GM23338 (cell line): ENCODE data around the gene NPVF. TPM values are rescaled to one million over a fixed set of nuclear protein-coding genes. Genes with fewer than 3 reads are reported as not detected.
A peak's percentile ranks its signal among the peaks of the same experiment; 100 is the strongest.

Experiments
- ATAC-seq: fragments of 200-7000 bp; cut with Tn5 transposase; 3 replicates; pipeline ENCODE4 v1.9.1; 2020
- DNase-seq: peaks from one replicate; pipeline ENCODE4 v3.0.0-alpha.2; 2015; ENCODE audit warnings: low spot score
- H2AFZ ChIP-seq: fragments of 200-600 bp; sonication (generic); 2 replicates; pipeline ENCODE4 v1.8.0; 2016; ENCODE audit warnings: antibody characterized with exemption, mild to moderate bottlenecking, moderate library complexity
- H3F3A ChIP-seq: fragments of 200-600 bp; sonication (generic); replicated peaks from 2 replicates; pipeline ENCODE4 v1.8.0; 2017; ENCODE audit warnings: antibody characterized with exemption, mixed run types, low read depth
- H3K27ac ChIP-seq: fragments of 200-600 bp; sonication (generic); 2 replicates; pipeline ENCODE4 v1.6.1; 2016; ENCODE audit warnings: low read depth
- H3K27me3 ChIP-seq: fragments of 200-600 bp; sonication (generic); 2 replicates; pipeline ENCODE4 v1.8.0; 2016; ENCODE audit warnings: mild to moderate bottlenecking, mixed run types, moderate library complexity; ENCODE audit not compliant: insufficient read depth
- H3K36me3 ChIP-seq: fragments of 200-600 bp; sonication (generic); 2 replicates; pipeline ENCODE4 v1.8.0; 2016; ENCODE audit warnings: mild to moderate bottlenecking; ENCODE audit not compliant: insufficient read depth
- H3K4me1 ChIP-seq: fragments of 200-600 bp; sonication (generic); 2 replicates; pipeline ENCODE4 v1.8.0; 2016; ENCODE audit warnings: mild to moderate bottlenecking, moderate library complexity; ENCODE audit not compliant: insufficient read depth
- H3K4me2 ChIP-seq: fragments of 200-600 bp; sonication (generic); 2 replicates; pipeline ENCODE4 v1.7.1; 2017; ENCODE audit warnings: mixed run types
- H3K4me3 ChIP-seq: fragments of 200-600 bp; sonication (generic); 2 replicates; pipeline ENCODE4 v1.6.1; 2016; ENCODE audit warnings: mixed run types
- H3K79me2 ChIP-seq: fragments of 200-600 bp; sonication (generic); replicated peaks from 2 replicates; pipeline ENCODE4 v1.8.0; 2017; ENCODE audit warnings: mild to moderate bottlenecking; ENCODE audit not compliant: insufficient read depth
- H3K9me2 ChIP-seq: fragments of 200-600 bp; sonication (generic); 2 replicates; pipeline ENCODE4 v1.8.0; 2017; ENCODE audit not compliant: insufficient read depth
- H4K20me1 ChIP-seq: fragments of 200-600 bp; sonication (generic); replicated peaks from 2 replicates; pipeline ENCODE4 v1.8.0; 2017; ENCODE audit warnings: mild to moderate bottlenecking; ENCODE audit not compliant: insufficient read depth
- H3K27ac Mint-ChIP-seq: 2 replicates; pipeline ENCODE4 v1.8.0; 2020; ENCODE audit warnings: inconsistent platforms, mild to moderate bottlenecking, moderate library complexity, mixed read lengths
- H3K27me3 Mint-ChIP-seq: 3 replicates; pipeline ENCODE4 v1.8.0; 2022; ENCODE audit warnings: low read depth, mild to moderate bottlenecking, moderate library complexity, mixed read lengths, inconsistent platforms; ENCODE audit not compliant: insufficient read depth, poor library complexity
- H3K36me3 Mint-ChIP-seq: 3 replicates; pipeline ENCODE4 v1.8.0; 2021; ENCODE audit warnings: low read depth, mild to moderate bottlenecking, inconsistent platforms, moderate library complexity, mixed read lengths
- H3K4me1 Mint-ChIP-seq: 3 replicates; pipeline ENCODE4 v1.8.0; 2020; ENCODE audit warnings: mild to moderate bottlenecking, inconsistent platforms, mixed read lengths
- H3K4me3 Mint-ChIP-seq: 3 replicates; pipeline ENCODE4 v1.8.0; 2021; ENCODE audit warnings: moderate library complexity, mild to moderate bottlenecking, inconsistent platforms, mixed read lengths
- H3K9me3 Mint-ChIP-seq: 3 replicates; pipeline ENCODE4 v1.8.0; 2020; ENCODE audit warnings: moderate library complexity, mild to moderate bottlenecking, inconsistent platforms, mixed read lengths
- CREB1 ChIP-seq: fragments of 250-450 bp; sonication (Bioruptor Pico); IDR thresholded peaks from 2 replicates; pipeline ENCODE4 v1.5.0; 2020; ENCODE audit warnings: low read depth, mild to moderate bottlenecking, moderate library complexity
- CTCF ChIP-seq, 2 experiments: fragments of 200-600 bp in 1 of 2; sonication (generic) in 1 of 2; conservative IDR thresholded peaks; 2 replicates each; pipeline versions ENCODE4 v1.5.1 to v1.6.1; 2016 to 2017; ENCODE audit warnings: antibody characterized with exemption in 2 of 2, low read depth in 2 of 2, mild to moderate bottlenecking in 2 of 2, moderate library complexity in 1 of 2
- ETS1 ChIP-seq: IDR thresholded peaks from 2 replicates; pipeline ENCODE4 v1.6.1; 2016; ENCODE audit warnings: antibody characterized with exemption
- EZH2 ChIP-seq: fragments of 200-600 bp; sonication (generic); IDR thresholded peaks from one replicate; pipeline ENCODE4 v1.8.0; 2017; ENCODE audit warnings: antibody characterized with exemption, mild to moderate bottlenecking, low read depth; ENCODE audit not compliant: unreplicated experiment
- EZH2phosphoT487 ChIP-seq: fragments of 200-600 bp; sonication (generic); IDR thresholded peaks from one replicate; pipeline ENCODE4 v1.8.1; 2018; ENCODE audit warnings: antibody characterized with exemption; ENCODE audit not compliant: unreplicated experiment
- JUNB ChIP-seq: IDR thresholded peaks from one replicate; pipeline ENCODE4 v1.6.1; 2016; ENCODE audit warnings: antibody characterized with exemption; ENCODE audit not compliant: unreplicated experiment
- NANOG ChIP-seq: IDR thresholded peaks from 2 replicates; pipeline ENCODE4 v1.6.1; 2016; ENCODE audit warnings: antibody characterized with exemption, borderline replicate concordance
- POLR2AphosphoS5 ChIP-seq: IDR thresholded peaks from 2 replicates; pipeline ENCODE4 v1.6.1; 2016; ENCODE audit warnings: antibody characterized with exemption, low read depth
- REST ChIP-seq: IDR thresholded peaks from one replicate; pipeline ENCODE4 v1.6.1; 2018; ENCODE audit warnings: antibody characterized with exemption; ENCODE audit not compliant: unreplicated experiment
- STAT1 ChIP-seq: IDR thresholded peaks from one replicate; pipeline ENCODE4 v1.6.1; 2016; ENCODE audit warnings: antibody characterized with exemption; ENCODE audit not compliant: unreplicated experiment
- ZNF114 ChIP-seq: fragments of 250-450 bp; sonication (Bioruptor Pico); IDR thresholded peaks from 2 replicates; pipeline ENCODE4 v1.5.0; 2020; ENCODE audit warnings: mild to moderate bottlenecking, moderate library complexity
- ZNF331 ChIP-seq: fragments of 250-450 bp; sonication (Bioruptor Pico); IDR thresholded peaks from 2 replicates; pipeline ENCODE4 v1.5.0; 2020; ENCODE audit warnings: low read depth, mild to moderate bottlenecking, moderate library complexity
- ZNF462 ChIP-seq: fragments of 250-450 bp; sonication (Bioruptor Pico); IDR thresholded peaks from 2 replicates; pipeline ENCODE4 v1.5.0; 2020; ENCODE audit warnings: mild to moderate bottlenecking, moderate library complexity
- polyA plus RNA-seq: library from polyadenylated mRNA; unstranded; fragments of >200 nt; fragmentation: Nextera tagmentation; extraction: Ambion mirVana; gene quantifications from 2 replicates; pipeline ENCODE4 v1.2.1, GENCODE V29; 2016
- total RNA-seq: library from RNA; depleted of rRNA; stranded (reverse); fragments of >200 nt; shearing (Covaris generic); gene quantifications from 2 replicates; pipeline ENCODE4 v1.2.3, GENCODE V29; 2014

NPVF gene
- total and polyA plus RNA-seq, 2 experiments from 2014 or later, result not detected

GRCh38 chr7:25180592-25180923 is 47.7 kb downstream of the NPVF start:
- H3K36me3 Mint-ChIP-seq, result no peaks in the 10 kb centered on the region
- peak overlapping the region; percentile 65 for H3K4me3 Mint-ChIP-seq
- H3K27ac Mint-ChIP-seq, result no peak overlapping the region
- Histone ChIP-seq H4K20me1 (no peaks in the 10 kb centered on the region; the same call in 1 of the 2 replicates), H3K4me1 (peaks cover 4% of the 10 kb centered on the region; the same call in 1 of the 2 replicates), H3F3A (0 out of 2 replicates have a peak, but pooled peaks cover 2% of the 10 kb centered on the region), H3K36me3 (no peaks in the 10 kb centered on the region), H3K27ac (no peak overlapping the region), H3K79me2 (no peaks in the 10 kb centered on the region), H2AFZ (peak overlapping the region; percentile 85; the same call in 1 of the 2 replicates), H3K9me2 (peaks cover 3% of the 10 kb centered on the region; the same call in 1 of the 2 replicates), H3K27me3 (peaks cover 19% of the 10 kb centered on the region), H3K4me3 (peak overlapping the region; percentile 96), H3K4me2 (peak overlapping the region; percentile 68; the same call in 1 of the 2 replicates)
- TF ChIP-seq EZH2 (no peak), ZNF114 (CRISPR knock-in tag) (no peak), ZNF331 (CRISPR knock-in tag) (no peak), CTCF (conservative IDR thresholded peaks at IDR 0.05; ENCODE audit: low read depth in 2 of 2) (no peak), ZNF462 (CRISPR knock-in tag) (no peak), REST (no peak), ETS1 (no peak), NANOG (no peak), EZH2phosphoT487 (no peak), STAT1 (no peak), CREB1 (CRISPR knock-in tag) (no peak), POLR2AphosphoS5 (no peak), JUNB (no peak)
- ATAC-seq, result peak; percentile 9
- no peaks in the 10 kb centered on the region for H3K9me3 Mint-ChIP-seq
- no peak for DNase-seq
- peaks cover 14% of the 10 kb centered on the region for H3K27me3 Mint-ChIP-seq
- H3K4me1 Mint-ChIP-seq, result peaks cover 15% of the 10 kb centered on the region; the same call in 2 of the 3 replicates
